Cardiac muscle cell (in vitro differentiated cells and primary cell): ENCODE measurements around the gene NLRP5. TPM values are rescaled to one million over a fixed set of nuclear protein-coding genes. Genes with fewer than 3 reads are reported as not detected.
"Not testable (repeated sequence)": the region's sequence is repeated elsewhere in the genome, so short reads cannot be mapped to it uniquely, and the experiment has no call there.

Experiments
- DNase-seq, 2 donors: peaks; one replicate each; pipeline versions ENCODE4 v3.0.0 to v3.0.0-alpha.2; 2010 to 2017; ENCODE audit warnings: low read depth in 1 of 2, low spot score in 1 of 2
- H3K27ac ChIP-seq: fragments of 200-600 bp; sonication (generic); 2 replicates; pipeline ENCODE4 v1.5.1; 2016
- H3K27me3 ChIP-seq: fragments of 200-600 bp; sonication (generic); 2 replicates; pipeline ENCODE4 v1.6.0; 2016; ENCODE audit warnings: control low read depth
- H3K36me3 ChIP-seq: fragments of 200-600 bp; sonication (generic); 2 replicates; pipeline ENCODE4 v1.5.1; 2016; ENCODE audit warnings: control low read depth
- H3K4me1 ChIP-seq: fragments of 200-600 bp; sonication (generic); 2 replicates; pipeline ENCODE4 v1.8.1; 2017; ENCODE audit warnings: low read depth, mild to moderate bottlenecking, mixed run types
- H3K4me3 ChIP-seq: fragments of 200-600 bp; sonication (generic); 2 replicates; pipeline ENCODE4 v1.5.1; 2016; ENCODE audit warnings: mild to moderate bottlenecking
- H3K9me3 ChIP-seq: fragments of 200-600 bp; sonication (generic); 2 replicates; pipeline ENCODE4 v1.5.1; 2017; ENCODE audit warnings: low read depth, mild to moderate bottlenecking, control low read depth
- polyA plus RNA-seq: library from polyadenylated mRNA; unstranded; fragments of >200 nt; fragmentation: Nextera tagmentation; extraction: Ambion mirVana; gene quantifications from 2 replicates; pipeline ENCODE4 v1.2.1, GENCODE V29; 2016
- total RNA-seq: library from RNA; depleted of rRNA; stranded (reverse); fragments of >200 nt; gene quantifications from 2 replicates; pipeline ENCODE4 v1.2.3, GENCODE V29; 2016
- TF ChIP-seq, protein P1 (sequence below): IDR thresholded peaks from 2 replicates; pipeline ENCODE4 v1.5.1; 2012; ENCODE audit warnings: low read depth, mild to moderate bottlenecking, low read length

NLRP5 gene
- total and polyA plus RNA-seq, 2 experiments from 2014 or later = not detected

DNA sequence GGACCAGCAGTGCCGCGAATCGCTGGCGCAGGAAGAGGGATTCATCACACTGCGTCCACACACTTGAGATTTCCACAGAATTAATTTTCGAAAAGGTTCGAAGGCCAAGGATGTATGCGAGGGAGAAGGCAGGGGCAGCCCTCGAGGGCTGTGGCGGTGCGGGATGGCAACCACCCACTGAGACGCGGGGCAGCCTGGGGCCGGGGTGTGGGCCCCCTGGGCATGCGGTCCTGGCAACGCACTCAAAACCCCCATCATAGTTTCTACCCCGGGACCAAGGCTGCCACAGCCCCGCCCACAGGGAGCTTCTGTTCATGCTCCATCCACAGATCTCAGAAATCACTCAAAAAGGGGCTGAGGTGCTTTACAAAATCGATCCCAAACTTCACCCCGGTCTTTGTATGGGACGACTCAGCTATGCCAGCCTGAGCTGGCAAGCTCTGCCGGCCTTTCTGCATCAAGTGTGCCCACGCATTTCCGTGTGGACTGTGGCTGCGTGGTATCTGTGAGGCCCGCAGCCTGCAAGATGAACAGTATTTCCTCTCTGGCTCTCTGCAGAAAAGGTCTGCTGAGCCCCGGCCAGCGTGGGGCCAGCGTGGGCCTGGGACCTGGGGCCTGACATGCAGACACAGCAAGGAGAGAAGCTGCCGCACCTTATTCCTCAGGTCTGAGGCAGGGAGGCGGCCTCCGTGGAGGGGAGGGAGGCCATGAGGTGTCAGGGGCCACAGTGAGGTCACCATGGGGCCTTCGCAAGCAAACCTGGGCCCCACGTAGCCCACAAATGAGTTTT is 115.4 kb downstream of the NLRP5 start:
- Histone ChIP-seq H3K9me3 (no peaks in the 10 kb centered on the region), H3K4me3 (no peak overlapping the region), H3K36me3 (no peaks in the 10 kb centered on the region), H3K27me3 (no peaks in the 10 kb centered on the region), H3K27ac (no peak overlapping the region), H3K4me1 (peaks cover 4% of the 10 kb centered on the region)
- no peak for DNase-seq
- TF ChIP-seq, protein P1, sequence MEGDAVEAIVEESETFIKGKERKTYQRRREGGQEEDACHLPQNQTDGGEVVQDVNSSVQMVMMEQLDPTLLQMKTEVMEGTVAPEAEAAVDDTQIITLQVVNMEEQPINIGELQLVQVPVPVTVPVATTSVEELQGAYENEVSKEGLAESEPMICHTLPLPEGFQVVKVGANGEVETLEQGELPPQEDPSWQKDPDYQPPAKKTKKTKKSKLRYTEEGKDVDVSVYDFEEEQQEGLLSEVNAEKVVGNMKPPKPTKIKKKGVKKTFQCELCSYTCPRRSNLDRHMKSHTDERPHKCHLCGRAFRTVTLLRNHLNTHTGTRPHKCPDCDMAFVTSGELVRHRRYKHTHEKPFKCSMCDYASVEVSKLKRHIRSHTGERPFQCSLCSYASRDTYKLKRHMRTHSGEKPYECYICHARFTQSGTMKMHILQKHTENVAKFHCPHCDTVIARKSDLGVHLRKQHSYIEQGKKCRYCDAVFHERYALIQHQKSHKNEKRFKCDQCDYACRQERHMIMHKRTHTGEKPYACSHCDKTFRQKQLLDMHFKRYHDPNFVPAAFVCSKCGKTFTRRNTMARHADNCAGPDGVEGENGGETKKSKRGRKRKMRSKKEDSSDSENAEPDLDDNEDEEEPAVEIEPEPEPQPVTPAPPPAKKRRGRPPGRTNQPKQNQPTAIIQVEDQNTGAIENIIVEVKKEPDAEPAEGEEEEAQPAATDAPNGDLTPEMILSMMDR = no peak

DNA sequence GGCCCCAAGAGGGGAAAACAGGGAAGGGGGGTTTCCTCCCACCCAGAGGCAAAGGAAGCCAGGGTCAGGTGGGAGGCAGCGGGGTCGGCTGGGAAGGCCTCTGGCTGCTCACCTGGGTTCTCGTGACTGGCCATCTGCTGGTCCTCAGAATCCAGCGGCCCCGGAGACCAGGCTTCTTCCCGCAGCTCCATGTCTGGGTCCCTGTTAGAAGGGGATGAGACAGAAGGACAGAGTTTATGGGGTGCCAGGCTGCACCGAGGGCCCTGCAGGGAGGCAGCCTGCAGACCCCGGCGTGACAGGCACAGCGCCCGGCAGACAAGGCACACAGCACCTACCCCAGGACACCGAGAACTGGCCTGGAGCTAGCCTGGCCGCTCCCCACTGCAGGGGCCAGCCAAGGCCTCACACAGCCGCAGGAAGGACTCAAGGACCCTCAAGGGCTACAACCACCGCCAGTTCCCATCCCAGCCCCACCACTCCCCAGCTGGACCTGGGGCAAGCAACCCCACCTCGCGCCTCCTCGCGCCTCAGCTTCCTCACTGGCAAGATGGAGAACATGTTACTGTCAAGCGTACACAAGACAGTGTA is 116.5 kb downstream of the NLRP5 start:
- no peak overlapping the region for H3K27ac ChIP-seq
- H3K27me3 ChIP-seq = no peaks in the 10 kb centered on the region
- no peak for DNase-seq
- no peak overlapping the region for H3K4me3 ChIP-seq
- H3K9me3 ChIP-seq = no peaks in the 10 kb centered on the region
- peaks cover 4% of the 10 kb centered on the region for H3K4me1 ChIP-seq
- TF ChIP-seq, protein P1 = no peak
- H3K36me3 ChIP-seq = no peaks in the 10 kb centered on the region

DNA sequence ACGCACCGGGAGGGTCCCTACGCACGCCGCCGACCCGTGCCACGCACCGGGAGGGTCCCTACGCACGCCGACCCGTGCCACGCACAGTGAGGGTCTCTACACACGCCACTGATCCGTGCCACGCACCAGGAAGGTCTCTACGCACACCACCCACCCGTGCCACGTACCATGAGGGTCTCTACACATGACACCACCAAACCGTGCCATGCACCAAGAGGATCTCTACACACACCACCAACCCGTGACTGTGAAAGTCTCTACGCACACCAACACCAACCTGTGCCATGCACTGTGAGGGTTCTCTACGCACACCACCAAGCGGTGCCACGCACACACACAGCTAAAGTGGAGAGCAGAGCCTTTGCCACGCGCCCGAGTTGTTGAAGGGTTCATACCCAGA is 117.8 kb downstream of the NLRP5 start:
- TF ChIP-seq, protein P1 = no peak
- no peak overlapping the region for H3K27ac ChIP-seq
- no peaks in the 10 kb centered on the region for H3K27me3 ChIP-seq
- no peaks in the 10 kb centered on the region for H3K9me3 ChIP-seq
- H3K36me3 ChIP-seq = no peaks in the 10 kb centered on the region
- peaks cover 16% of the 10 kb centered on the region for H3K4me1 ChIP-seq
- no peak overlapping the region for H3K4me3 ChIP-seq
- no peak for DNase-seq

DNA sequence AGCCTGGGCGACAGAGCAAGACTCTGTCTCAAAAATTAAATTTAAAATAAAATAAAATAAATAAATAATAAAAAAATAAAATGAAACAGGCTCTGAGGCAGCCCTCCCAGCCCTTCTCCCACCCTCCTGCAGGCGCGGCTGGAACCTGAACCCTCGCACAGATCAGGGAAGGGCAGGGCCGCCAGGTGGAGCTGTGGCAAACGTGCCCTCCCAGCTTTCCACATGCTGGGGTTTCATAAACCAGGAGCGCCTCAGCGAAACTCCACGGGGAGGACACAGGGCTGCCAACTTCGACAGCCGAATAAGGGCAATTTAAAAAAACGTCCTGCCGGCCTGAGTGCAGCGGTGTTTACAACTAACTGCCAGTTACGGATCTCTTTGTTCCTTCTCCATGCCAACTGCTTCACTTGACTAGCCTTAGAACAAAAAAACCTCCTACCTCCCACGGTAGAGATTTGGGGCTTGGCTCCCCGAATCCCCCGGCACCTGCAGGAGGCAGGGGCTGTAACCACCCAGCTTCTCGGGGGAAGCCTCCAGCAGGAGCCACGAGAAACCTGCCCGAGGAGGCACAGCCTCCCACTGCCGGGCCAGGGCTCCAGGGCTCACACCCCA is 118.6 kb downstream of the NLRP5 start:
- Histone ChIP-seq H3K9me3 (no peaks in the 10 kb centered on the region), H3K36me3 (no peaks in the 10 kb centered on the region), H3K4me3 (no peak overlapping the region), H3K4me1 (peaks cover 22% of the 10 kb centered on the region), H3K27me3 (no peaks in the 10 kb centered on the region), H3K27ac (peak overlapping the region; percentile 48)
- TF ChIP-seq, protein P1 = peak; percentile 51
- DNase-seq = peak; percentile 61 to 78

DNA sequence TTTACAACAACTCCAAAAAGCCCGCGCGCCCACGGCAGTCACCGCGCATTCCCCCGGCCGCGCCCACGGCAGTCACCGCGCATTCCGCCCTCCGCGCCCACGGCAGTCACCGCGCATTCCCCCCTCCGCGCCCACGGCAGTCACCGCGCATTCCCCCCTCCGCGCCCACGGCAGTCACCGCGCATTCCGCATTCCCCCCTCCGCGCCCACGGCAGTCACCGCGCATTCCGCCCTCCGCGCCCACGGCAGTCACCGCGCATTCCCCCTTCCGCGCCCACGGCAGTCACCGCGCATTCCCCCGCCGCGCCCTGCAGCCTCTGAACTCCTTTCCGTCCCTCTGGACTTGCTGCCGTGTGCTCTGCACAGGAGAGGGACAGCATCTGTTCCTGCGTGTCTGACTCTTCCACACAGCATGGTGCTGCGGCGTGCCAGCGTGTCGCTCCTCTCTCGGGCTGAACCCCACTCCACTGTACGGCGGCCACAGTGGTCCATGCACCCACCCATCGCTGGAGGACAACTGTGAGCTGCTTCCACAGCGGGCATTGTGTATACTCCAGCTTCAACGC is 119.3 kb downstream of the NLRP5 start:
- Histone ChIP-seq H3K27ac (peak overlapping the region; percentile 48), H3K4me1 (peaks cover 29% of the 10 kb centered on the region)
- not testable (repeated sequence) for H3K4me3 ChIP-seq, DNase-seq, H3K9me3 ChIP-seq, H3K27me3 ChIP-seq, H3K36me3 ChIP-seq

DNA sequence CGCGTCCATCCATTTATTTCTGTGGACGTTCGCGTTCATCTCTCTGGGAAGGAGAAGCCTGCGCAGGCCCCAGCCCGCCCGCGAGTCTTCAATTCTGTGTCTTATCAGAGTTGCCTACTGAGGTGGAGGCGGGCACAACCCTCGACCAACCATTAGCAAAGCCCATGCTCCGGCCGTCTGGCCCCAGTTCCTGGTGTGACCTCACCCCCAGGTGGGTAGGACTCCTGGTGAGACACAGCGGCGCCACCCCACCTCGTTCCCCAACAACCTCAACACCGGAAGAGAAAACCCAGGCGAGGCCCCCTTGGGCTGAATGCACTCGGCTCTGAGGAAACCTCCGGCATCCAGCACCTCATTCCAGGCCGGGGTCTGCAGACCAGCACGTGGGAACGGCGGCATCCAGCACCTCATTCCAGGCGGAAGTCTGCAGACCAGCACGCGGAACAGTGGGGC is 119.8 kb downstream of the NLRP5 start:
- no peak overlapping the region for H3K4me3 ChIP-seq
- H3K27ac ChIP-seq = peak overlapping the region; percentile 14
- no peaks in the 10 kb centered on the region for H3K27me3 ChIP-seq
- no peaks in the 10 kb centered on the region for H3K9me3 ChIP-seq
- DNase-seq = no peak
- H3K36me3 ChIP-seq = no peaks in the 10 kb centered on the region
- H3K4me1 ChIP-seq = peaks cover 34% of the 10 kb centered on the region
- TF ChIP-seq, protein P1 = no peak
